HL-60 (cell line): ENCODE data around the gene STK32B.

Experiments used
- DNase-seq, 2 experiments: peaks; one replicate each; pipeline ENCODE4 v3.0.0-alpha.2; 2010 to 2020; ENCODE audit warnings: low read depth in 1 of 2, low spot score in 1 of 2
- H3K27ac ChIP-seq: fragments of 250-450 bp; sonication (Bioruptor Pico); replicated peaks from 2 replicates; pipeline ENCODE4 v1.5.1; 2020; ENCODE audit warnings: mild to moderate bottlenecking, moderate library complexity
- H3K27me3 ChIP-seq: fragments of 250-450 bp; sonication (Bioruptor Pico); 2 replicates; pipeline ENCODE4 v1.5.1; 2021; ENCODE audit warnings: mild to moderate bottlenecking, moderate library complexity; ENCODE audit not compliant: insufficient read depth, poor library complexity, severe bottlenecking
- H3K4me3 ChIP-seq: replicated peaks from 2 replicates; pipeline ENCODE4 v1.5.1; 2011; ENCODE audit warnings: mild to moderate bottlenecking, control low read depth, low read length; ENCODE audit not compliant: insufficient read depth
- CTCF ChIP-seq: IDR thresholded peaks from one replicate; pipeline ENCODE4 v1.5.1; 2011; ENCODE audit warnings: low read length, control low read depth, inconsistent platforms; ENCODE audit not compliant: insufficient read depth
- GABPA ChIP-seq: IDR thresholded peaks from 2 replicates; pipeline ENCODE4 v1.6.1; 2012; ENCODE audit warnings: low read depth
- POLR2AphosphoS5 ChIP-seq: IDR thresholded peaks from 2 replicates; pipeline ENCODE4 v1.6.1; 2012; ENCODE audit warnings: low read depth
- REST ChIP-seq: IDR thresholded peaks from 2 replicates; pipeline ENCODE4 v1.6.1; 2012; ENCODE audit warnings: low read depth; ENCODE audit not compliant: insufficient replicate concordance
- SPI1 ChIP-seq: IDR thresholded peaks from 2 replicates; pipeline ENCODE4 v1.6.1; 2012; ENCODE audit warnings: low read depth, mild to moderate bottlenecking, borderline replicate concordance

STK32B gene

GRCh38 chr4:5143940-5144339 lies 92.7 kb downstream of the STK32B start:
- Histone ChIP-seq H3K4me3 (no peak overlapping the region), H3K27ac (no peak overlapping the region), H3K27me3 (no peaks in the 10 kb centered on the region)
- DNase-seq = no peak
- TF ChIP-seq GABPA (no peak), REST (no peak), POLR2AphosphoS5 (no peak), CTCF (no peak), SPI1 (no peak)

- Histone ChIP-seq H3K27me3 (no peaks in the 10 kb centered on the region), H3K27ac (no peak overlapping the region), H3K4me3 (no peak overlapping the region)
- no peak for DNase-seq
- TF ChIP-seq CTCF = no peak
- TF ChIP-seq SPI1 = no peak
- TF ChIP-seq POLR2AphosphoS5 = no peak
- no peak for TF ChIP-seq REST
- TF ChIP-seq GABPA = no peak
Observed at GRCh38 chr4:5144384-5144783, 93.1 kb downstream of the STK32B start.

GRCh38 chr4:5146248-5146647 lies 95.0 kb downstream of the STK32B start:
- H3K27me3 ChIP-seq = peaks cover 4% of the 10 kb centered on the region
- H3K4me3 ChIP-seq = no peak overlapping the region
- no peak for DNase-seq
- TF ChIP-seq REST = no peak
- no peak for TF ChIP-seq SPI1
- no peak for TF ChIP-seq POLR2AphosphoS5
- TF ChIP-seq GABPA = no peak
- TF ChIP-seq CTCF = no peak
- H3K27ac ChIP-seq = no peak overlapping the region
